NCI-H510A treated with DMSO at 0.1 percent for 48 hours (cell line): ENCODE results near the gene HIC1.

Experiments used
- DNase-seq: peaks from one replicate; lab custom pipeline; 2025; lab: John Stamatoyannopoulos, UW

HIC1 gene

GRCh38 chr17:2060385-2060658, 5.4 kb downstream of the HIC1 start:
- DNase-seq, result no peak

GRCh38 chr17:2060681-2061440, 6.0 kb downstream of the HIC1 start:
- DNase-seq, result no peak

GRCh38 chr17:2061441-2061958, 6.6 kb downstream of the HIC1 start:
- DNase-seq, result no peak

GRCh38 chr17:2062571-2063183, 7.8 kb downstream of the HIC1 start:
- DNase-seq, result no peak

- no peak for DNase-seq
Observed at GRCh38 chr17:2063261-2064146, 8.6 kb downstream of the HIC1 start.

GRCh38 chr17:2064147-2064489, 9.2 kb downstream of the HIC1 start:
- DNase-seq, result no peak

GRCh38 chr17:2064520-2064971, 9.6 kb downstream of the HIC1 start:
- DNase-seq, result no peak

- DNase-seq, result no peak
Observed at GRCh38 chr17:2064980-2065785, 10.3 kb downstream of the HIC1 start.

GRCh38 chr17:2065949-2066400, 11.1 kb downstream of the HIC1 start:
- DNase-seq, result no peak

GRCh38 chr17:2067048-2067561, 12.2 kb downstream of the HIC1 start:
- DNase-seq, result no peak

- DNase-seq, result no peak
Observed at GRCh38 chr17:2067608-2068024, 12.7 kb downstream of the HIC1 start.

- DNase-seq, result no peak
Observed at GRCh38 chr17:2068031-2068518, 13.2 kb downstream of the HIC1 start.

- no peak for DNase-seq
Observed at GRCh38 chr17:2068519-2069051, 13.7 kb downstream of the HIC1 start.

- DNase-seq, result no peak
Observed at GRCh38 chr17:2070241-2071023, 15.5 kb downstream of the HIC1 start.

GRCh38 chr17:2071024-2071385, 16.1 kb downstream of the HIC1 start:
- DNase-seq, result no peak

- no peak for DNase-seq
Observed at GRCh38 chr17:2071455-2072281, 16.8 kb downstream of the HIC1 start.

GRCh38 chr17:2074919-2075318, 20.0 kb downstream of the HIC1 start:
- no peak for DNase-seq

- no peak for DNase-seq
Observed at GRCh38 chr17:2075336-2076086, 20.6 kb downstream of the HIC1 start.
